Prostate gland (tissue), 2 donors: ENCODE data around the gene ANKRD12.

Experiments
- CTCF ChIP-seq, 4 experiments: fragments of 200-600 bp in 2 of 4; fragments of 450-650 bp in 2 of 4; sonication (generic) in 2 of 4; IDR thresholded peaks; 1 replicate in 3 of 4; 2 replicates in 1 of 4; pipeline ENCODE4 v1.5.1; 2016 to 2019; ENCODE audit warnings: antibody characterized with exemption in 4 of 4, mild to moderate bottlenecking in 2 of 4, moderate library complexity in 2 of 4
- POLR2A ChIP-seq: fragments of 450-650 bp; IDR thresholded peaks from one replicate; pipeline ENCODE4 v1.6.1; 2016; ENCODE audit warnings: antibody characterized with exemption, mild to moderate bottlenecking
- POLR2AphosphoS5 ChIP-seq: sonication (generic); formaldehyde crosslinking; IDR thresholded peaks from one replicate; pipeline ENCODE4 v1.6.1; 2017; ENCODE audit warnings: antibody characterized with exemption

- TF ChIP-seq POLR2AphosphoS5 (no peak), CTCF (IDR thresholded peaks at IDR 0.05) (no peak), POLR2A (no peak)
Measured at GRCh38 chr18:9096685-9097084, 39.9 kb upstream of the ANKRD12 start.
